ENCODE results near the gene CC2D1A.

- no peak for TF ChIP-seq CTCF (conservative IDR thresholded peaks at IDR 0.05; ENCODE audit: low read depth in 2 of 2)
- no peak for TF ChIP-seq EZH2phosphoT487 (IDR thresholded peaks at IDR 0.05; ENCODE audit: unreplicated experiment)
Measured at GRCh38 chr19:13951799-13952153, 45.8 kb downstream of the CC2D1A start.
